Measurements from ENCODE around the gene NUMA1.

DNA sequence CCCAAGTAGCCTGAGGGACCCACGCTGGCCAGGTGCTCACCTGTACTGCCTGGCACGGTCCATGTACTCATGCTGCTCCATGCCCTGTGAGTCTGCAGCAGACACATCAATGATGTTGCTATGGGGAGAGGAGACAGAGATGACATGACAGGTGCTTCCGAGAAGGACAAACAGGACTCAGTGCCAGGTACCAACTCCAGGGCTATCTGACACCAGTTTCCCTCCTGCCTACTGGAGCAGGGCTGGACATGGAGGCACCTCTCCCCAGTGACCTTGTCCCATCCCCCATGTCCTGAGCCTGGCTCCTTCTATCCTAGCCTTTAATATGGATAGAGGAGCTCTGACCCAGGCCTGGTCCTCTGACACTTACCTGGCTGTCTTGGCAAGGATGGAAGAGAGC is 18.4 kb upstream of the NUMA1 start:
- TF ChIP-seq POLR2AphosphoS5 (IDR thresholded peaks at IDR 0.05; ENCODE audit: low read depth) = no peak
- TF ChIP-seq, protein P1, sequence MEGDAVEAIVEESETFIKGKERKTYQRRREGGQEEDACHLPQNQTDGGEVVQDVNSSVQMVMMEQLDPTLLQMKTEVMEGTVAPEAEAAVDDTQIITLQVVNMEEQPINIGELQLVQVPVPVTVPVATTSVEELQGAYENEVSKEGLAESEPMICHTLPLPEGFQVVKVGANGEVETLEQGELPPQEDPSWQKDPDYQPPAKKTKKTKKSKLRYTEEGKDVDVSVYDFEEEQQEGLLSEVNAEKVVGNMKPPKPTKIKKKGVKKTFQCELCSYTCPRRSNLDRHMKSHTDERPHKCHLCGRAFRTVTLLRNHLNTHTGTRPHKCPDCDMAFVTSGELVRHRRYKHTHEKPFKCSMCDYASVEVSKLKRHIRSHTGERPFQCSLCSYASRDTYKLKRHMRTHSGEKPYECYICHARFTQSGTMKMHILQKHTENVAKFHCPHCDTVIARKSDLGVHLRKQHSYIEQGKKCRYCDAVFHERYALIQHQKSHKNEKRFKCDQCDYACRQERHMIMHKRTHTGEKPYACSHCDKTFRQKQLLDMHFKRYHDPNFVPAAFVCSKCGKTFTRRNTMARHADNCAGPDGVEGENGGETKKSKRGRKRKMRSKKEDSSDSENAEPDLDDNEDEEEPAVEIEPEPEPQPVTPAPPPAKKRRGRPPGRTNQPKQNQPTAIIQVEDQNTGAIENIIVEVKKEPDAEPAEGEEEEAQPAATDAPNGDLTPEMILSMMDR (IDR thresholded peaks at IDR 0.05; ENCODE audit: insufficient read depth, low read length) = no peak

All from HL-60 (cell line).